IMR-90 (cell line): ENCODE measurements around the gene DSCAM. TPM values are rescaled to one million over a fixed set of nuclear protein-coding genes. Genes with fewer than 3 reads are reported as not detected.
"Not testable (repeated sequence)": the region's sequence is repeated elsewhere in the genome, so short reads cannot be mapped to it uniquely, and the experiment has no call there.

Experiments used
- ATAC-seq: fragments of 200-7000 bp; cut with Tn5 transposase; 2 replicates; pipeline ENCODE4 v1.9.1; 2020; ENCODE audit warnings: low read depth, mild to moderate bottlenecking, moderate library complexity
- BruUV-seq: library from RNA; stranded (reverse); fragments of 400-500 nt; replicated peaks from 2 replicates; lab custom pipeline; 2021; lab: Mats Ljungman, UMichigan
- CTCF ChIA-PET: fragments of 300-600 bp; formaldehyde crosslinking; extraction: SDS; loops from one replicate; lab custom pipeline; 2021; ENCODE audit warnings: antibody characterized with exemption; lab: Yijun Ruan, JAX
- POLR2A ChIA-PET: fragments of 300-600 bp; sonication (Branson Sonifier 250); formaldehyde crosslinking; loops from one replicate; lab custom pipeline; 2022; ENCODE audit warnings: antibody characterized with exemption; ENCODE audit not compliant: unreplicated experiment; lab: Charles Lee
- DNase-seq: peaks from one replicate; pipeline ENCODE4 v3.0.0; 2013
- H2AFZ ChIP-seq: replicated peaks from 2 replicates; pipeline ENCODE3; 2013; ENCODE audit warnings: low read length, mild to moderate bottlenecking; ENCODE audit not compliant: poor library complexity
- H2AK5ac ChIP-seq: 2 replicates; pipeline ENCODE4 v1.6.1; 2013; ENCODE audit warnings: low read depth, low read length, inconsistent platforms
- H2AK9ac ChIP-seq: replicated peaks from 2 replicates; pipeline ENCODE3; 2013; ENCODE audit warnings: mild to moderate bottlenecking, low read depth, low read length, moderate library complexity; ENCODE audit not compliant: poor library complexity
- H2BK120ac ChIP-seq: 2 replicates; pipeline ENCODE4 v1.6.1; 2013; ENCODE audit warnings: low read depth, low read length, inconsistent platforms
- H2BK15ac ChIP-seq: 3 replicates; pipeline ENCODE4 v1.6.1; 2013; ENCODE audit warnings: low read depth, low read length, inconsistent platforms
- H2BK20ac ChIP-seq: 2 replicates; pipeline ENCODE4 v1.6.1; 2013; ENCODE audit warnings: low read depth, mild to moderate bottlenecking, inconsistent platforms, low read length, moderate library complexity
- H2BK5ac ChIP-seq: 2 replicates; pipeline ENCODE4 v1.6.1; 2013; ENCODE audit warnings: mild to moderate bottlenecking, low read depth, low read length, inconsistent platforms; ENCODE audit not compliant: poor library complexity, severe bottlenecking
- H3K14ac ChIP-seq: replicated peaks from 2 replicates; pipeline ENCODE4 v1.6.1; 2013; ENCODE audit warnings: low read depth, low read length, inconsistent platforms
- H3K18ac ChIP-seq: 2 replicates; pipeline ENCODE4 v1.6.1; 2013; ENCODE audit warnings: low read depth, low read length, control low read depth
- H3K23ac ChIP-seq: 2 replicates; pipeline ENCODE4 v1.6.1; 2013; ENCODE audit warnings: low read depth, low read length, inconsistent platforms
- H3K27ac ChIP-seq: 2 replicates; pipeline ENCODE4 v1.5.1; 2013; ENCODE audit warnings: mild to moderate bottlenecking, control low read depth, low read length; ENCODE audit not compliant: insufficient read depth
- H3K27me3 ChIP-seq: 2 replicates; pipeline ENCODE4 v1.6.1; 2013; ENCODE audit warnings: low read length; ENCODE audit not compliant: control insufficient read depth, insufficient read depth
- H3K36me3 ChIP-seq: 2 replicates; pipeline ENCODE4 v1.6.1; 2013; ENCODE audit warnings: low read length, mixed read lengths; ENCODE audit not compliant: control insufficient read depth, insufficient read depth
- H3K4ac ChIP-seq: 2 replicates; pipeline ENCODE4 v1.6.1; 2013; ENCODE audit warnings: low read depth, low read length, inconsistent platforms
- H3K4me1 ChIP-seq: 2 replicates; pipeline ENCODE4 v1.6.1; 2013; ENCODE audit warnings: low read length, mixed read lengths; ENCODE audit not compliant: control insufficient read depth, insufficient read depth
- H3K4me2 ChIP-seq: 2 replicates; pipeline ENCODE4 v1.6.1; 2013; ENCODE audit warnings: low read depth, mild to moderate bottlenecking, control low read depth, low read length, moderate library complexity
- H3K4me3 ChIP-seq: 2 replicates; pipeline ENCODE4 v1.5.1; 2013; ENCODE audit warnings: low read depth, mild to moderate bottlenecking, control low read depth, low read length, moderate library complexity; ENCODE audit not compliant: insufficient read depth
- H3K56ac ChIP-seq: 2 replicates; pipeline ENCODE4 v1.6.1; 2013; ENCODE audit warnings: low read length, inconsistent platforms; ENCODE audit not compliant: insufficient read depth; ENCODE audit errors: extremely low read depth
- H3K79me1 ChIP-seq, 2 experiments: 2 replicates each; pipeline ENCODE4 v1.6.1; 2013; ENCODE audit warnings: low read length in 2 of 2, inconsistent platforms in 1 of 2, low read depth in 1 of 2
- H3K9ac ChIP-seq: 2 replicates; pipeline ENCODE4 v1.6.1; 2013; ENCODE audit warnings: low read depth, low read length, control low read depth
- H3K9me1 ChIP-seq: 2 replicates; pipeline ENCODE4 v1.6.1; 2013; ENCODE audit warnings: low read length, inconsistent platforms; ENCODE audit not compliant: insufficient read depth
- H3K9me3 ChIP-seq: 2 replicates; pipeline ENCODE4 v1.6.1; 2013; ENCODE audit warnings: low read length; ENCODE audit not compliant: control insufficient read depth, insufficient read depth
- H4K20me1 ChIP-seq: 2 replicates; pipeline ENCODE4 v1.6.1; 2013; ENCODE audit warnings: low read length, inconsistent platforms; ENCODE audit not compliant: insufficient read depth
- H4K5ac ChIP-seq: 2 replicates; pipeline ENCODE4 v1.6.1; 2013; ENCODE audit warnings: mild to moderate bottlenecking, low read depth, low read length, control low read depth
- H4K8ac ChIP-seq, 2 experiments: 2 replicates each; pipeline ENCODE4 v1.6.1; 2013; ENCODE audit warnings: low read depth in 2 of 2, low read length in 2 of 2, control low read depth in 1 of 2, inconsistent platforms in 1 of 2
- H4K91ac ChIP-seq: 2 replicates; pipeline ENCODE4 v1.6.1; 2013; ENCODE audit warnings: low read depth, low read length, inconsistent platforms; ENCODE audit not compliant: insufficient read depth
- WGBS, 2 experiments: methylation state at CpG; one replicate each; pipeline versions ENCODE4 v1.1.5 to v1.1.7; 2013; ENCODE audit warnings: missing lambda C conversion rate in 2 of 2; ENCODE audit not compliant: insufficient read length in 1 of 2; ENCODE audit errors: extremely low coverage in 2 of 2; 5-methylcytosine and 5-hydroxymethylcytosine counted together
- dilution Hi-C: fragments of 300-500 bp; cut with HindIII; formaldehyde crosslinking; loops from one replicate; pipeline ENCODE4 v1.14.3; 2018; ENCODE audit warnings: low sequenced_read_pairs; ENCODE audit not compliant: unreplicated experiment
- in situ Hi-C: fragments of 300-500 bp; cut with MboI; formaldehyde crosslinking; loops from 3 replicates; pipeline ENCODE4 v1.14.3; 2019; ENCODE audit warnings: low sequenced_read_pairs, inconsistent platforms, mixed read lengths
- intact Hi-C: fragments of 100-400 bp; cut with micrococcal nuclease; formaldehyde crosslinking; loops from 2 replicates; pipeline ENCODE4 v1.10.0; 2022
- polyA plus RNA-seq, 3 experiments: library from polyadenylated mRNA; depleted of rRNA; stranded (reverse); fragments of >200 nt; gene quantifications; 2 replicates each; pipeline ENCODE4 v1.2.3, GENCODE V29; 2012; ENCODE audit warnings: low replicate concordance in 1 of 3
- total RNA-seq: library from RNA; depleted of rRNA; stranded (reverse); fragments of >200 nt; gene quantifications from 2 replicates; pipeline ENCODE4 v1.2.3, GENCODE V29; 2012

Gene DSCAM
- total and polyA plus RNA-seq, 2 of the 4 experiments (the other 2 are of a cell fraction): under 0.01 to 0.02 TPM

GRCh38 chr21:40028393-40028792, 818.6 kb downstream of the DSCAM start:
- H3K79me1 ChIP-seq, dilution Hi-C loops, H3K4me3 ChIP-seq, H2AK5ac ChIP-seq, H3K4me2 ChIP-seq, H3K14ac ChIP-seq, H3K36me3 ChIP-seq, ATAC-seq, DNase-seq, H2BK120ac ChIP-seq, H2BK20ac ChIP-seq, H3K56ac ChIP-seq, H4K91ac ChIP-seq, H3K9ac ChIP-seq, H3K27me3 ChIP-seq, in situ Hi-C loops, H3K27ac ChIP-seq, H3K4ac ChIP-seq, H4K20me1 ChIP-seq, H2BK15ac ChIP-seq, H2AFZ ChIP-seq, H2AK9ac ChIP-seq, H4K5ac ChIP-seq, H3K23ac ChIP-seq, CTCF ChIA-PET, H4K8ac ChIP-seq, BruUV-seq, H3K18ac ChIP-seq, H3K4me1 ChIP-seq, intact Hi-C loops, H3K9me1 ChIP-seq, H2BK5ac ChIP-seq: not testable (repeated sequence)
- POLR2A ChIA-PET: interaction anchor here (0.6 kb wide), 1 partner anchor 11 kb away, joined by 3 read pairs; no protein-coding TSS in a partner anchor
- H3K9me3 ChIP-seq: peaks cover 12% of the 10 kb centered on the region
- WGBS, 2 experiments: no CpG with 5 or more reads among the region's 19 CpGs
